Measurements from ENCODE around the gene JUP. TPM values are rescaled to one million over a fixed set of nuclear protein-coding genes. Genes with fewer than 3 reads are reported as not detected.

The JUP gene
- total RNA-seq, 1 experiment from 2014 or later, result 224 TPM

Other genes with a start within 250 kb of the JUP start
- gene KRT9, start 214.7 kb downstream of the JUP start, total RNA-seq (2021; ENCODE audit: unreplicated experiment), result 0.15 TPM
- not detected for gene KRT14, start 199.8 kb downstream of the JUP start, total RNA-seq (2021; ENCODE audit: unreplicated experiment)
- gene KRT16, start 173.9 kb downstream of the JUP start, total RNA-seq (2021; ENCODE audit: unreplicated experiment), result 0.61 TPM
- gene KRT17, start 162.1 kb downstream of the JUP start, total RNA-seq (2021; ENCODE audit: unreplicated experiment), result not detected
- 1,082 TPM for gene EIF1, start 97.8 kb downstream of the JUP start, total RNA-seq (2021; ENCODE audit: unreplicated experiment)
- gene GAST, start 74.4 kb downstream of the JUP start, total RNA-seq (2021; ENCODE audit: unreplicated experiment), result not detected
- gene HAP1, start 52.1 kb downstream of the JUP start, total RNA-seq (2021; ENCODE audit: unreplicated experiment), result 3.4 TPM
- gene P3H4, start 25.2 kb upstream of the JUP start, total RNA-seq (2021; ENCODE audit: unreplicated experiment), result 23.4 TPM
- gene FKBP10, start 26.3 kb upstream of the JUP start, total RNA-seq (2021; ENCODE audit: unreplicated experiment), result 78.5 TPM
- 110 TPM for gene NT5C3B, start 49.5 kb upstream of the JUP start, total RNA-seq (2021; ENCODE audit: unreplicated experiment)
- gene KLHL10, start 51.1 kb upstream of the JUP start, total RNA-seq (2021; ENCODE audit: unreplicated experiment), result not detected
- 22.4 TPM for gene KLHL11, start 78.7 kb upstream of the JUP start, total RNA-seq (2021; ENCODE audit: unreplicated experiment)
- 222 TPM for gene ACLY, start 132.2 kb upstream of the JUP start, total RNA-seq (2021; ENCODE audit: unreplicated experiment)
- gene ODAD4, start 143.9 kb upstream of the JUP start, total RNA-seq (2021; ENCODE audit: unreplicated experiment), result 0.98 TPM
- 51.2 TPM for gene CNP, start 180.1 kb upstream of the JUP start, total RNA-seq (2021; ENCODE audit: unreplicated experiment)
- gene DNAJC7, start 230.7 kb upstream of the JUP start, total RNA-seq (2021; ENCODE audit: unreplicated experiment), result 113 TPM
- gene NKIRAS2, start 233.4 kb upstream of the JUP start, total RNA-seq (2021; ENCODE audit: unreplicated experiment), result 26.4 TPM

All from HCT116 (cell line).